Measurements from ENCODE around the gene BRINP3.

DNA sequence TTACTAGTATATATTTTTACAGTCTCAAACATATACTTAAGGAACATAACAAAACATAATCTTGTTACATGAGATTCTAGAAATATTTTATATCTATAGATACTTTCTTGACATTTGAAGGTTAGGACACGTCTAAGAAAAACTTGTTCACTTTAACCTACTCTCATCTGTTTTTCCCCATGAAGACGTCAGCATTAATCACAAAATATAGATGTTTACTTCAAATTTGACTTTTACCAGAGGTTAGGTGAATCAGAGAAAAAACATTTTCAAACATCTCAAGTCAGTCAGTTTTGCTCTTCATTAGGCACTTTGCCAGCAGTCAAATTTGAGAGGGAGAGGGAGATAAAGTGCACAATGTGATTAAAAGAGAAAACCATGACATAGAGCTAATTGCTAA lies 47.7 kb downstream of the BRINP3 start:
- no peak for TF ChIP-seq POLR2A (IDR thresholded peaks at IDR 0.05)
- TF ChIP-seq, protein P1, sequence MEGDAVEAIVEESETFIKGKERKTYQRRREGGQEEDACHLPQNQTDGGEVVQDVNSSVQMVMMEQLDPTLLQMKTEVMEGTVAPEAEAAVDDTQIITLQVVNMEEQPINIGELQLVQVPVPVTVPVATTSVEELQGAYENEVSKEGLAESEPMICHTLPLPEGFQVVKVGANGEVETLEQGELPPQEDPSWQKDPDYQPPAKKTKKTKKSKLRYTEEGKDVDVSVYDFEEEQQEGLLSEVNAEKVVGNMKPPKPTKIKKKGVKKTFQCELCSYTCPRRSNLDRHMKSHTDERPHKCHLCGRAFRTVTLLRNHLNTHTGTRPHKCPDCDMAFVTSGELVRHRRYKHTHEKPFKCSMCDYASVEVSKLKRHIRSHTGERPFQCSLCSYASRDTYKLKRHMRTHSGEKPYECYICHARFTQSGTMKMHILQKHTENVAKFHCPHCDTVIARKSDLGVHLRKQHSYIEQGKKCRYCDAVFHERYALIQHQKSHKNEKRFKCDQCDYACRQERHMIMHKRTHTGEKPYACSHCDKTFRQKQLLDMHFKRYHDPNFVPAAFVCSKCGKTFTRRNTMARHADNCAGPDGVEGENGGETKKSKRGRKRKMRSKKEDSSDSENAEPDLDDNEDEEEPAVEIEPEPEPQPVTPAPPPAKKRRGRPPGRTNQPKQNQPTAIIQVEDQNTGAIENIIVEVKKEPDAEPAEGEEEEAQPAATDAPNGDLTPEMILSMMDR (IDR thresholded peaks at IDR 0.05): no peak

All from Peyer's patch (tissue), 4 donors.